NK-92 (cell line): ENCODE results near the gene FAM72A.
"Not testable (repeated sequence)": the region's sequence is repeated elsewhere in the genome, so short reads cannot be mapped to it uniquely, and the experiment has no call there.

Experiments used
- DNase-seq: peaks from one replicate; lab custom pipeline; 2025; ENCODE audit not compliant: unreplicated experiment; lab: John Stamatoyannopoulos, UW

Gene FAM72A

DNA sequence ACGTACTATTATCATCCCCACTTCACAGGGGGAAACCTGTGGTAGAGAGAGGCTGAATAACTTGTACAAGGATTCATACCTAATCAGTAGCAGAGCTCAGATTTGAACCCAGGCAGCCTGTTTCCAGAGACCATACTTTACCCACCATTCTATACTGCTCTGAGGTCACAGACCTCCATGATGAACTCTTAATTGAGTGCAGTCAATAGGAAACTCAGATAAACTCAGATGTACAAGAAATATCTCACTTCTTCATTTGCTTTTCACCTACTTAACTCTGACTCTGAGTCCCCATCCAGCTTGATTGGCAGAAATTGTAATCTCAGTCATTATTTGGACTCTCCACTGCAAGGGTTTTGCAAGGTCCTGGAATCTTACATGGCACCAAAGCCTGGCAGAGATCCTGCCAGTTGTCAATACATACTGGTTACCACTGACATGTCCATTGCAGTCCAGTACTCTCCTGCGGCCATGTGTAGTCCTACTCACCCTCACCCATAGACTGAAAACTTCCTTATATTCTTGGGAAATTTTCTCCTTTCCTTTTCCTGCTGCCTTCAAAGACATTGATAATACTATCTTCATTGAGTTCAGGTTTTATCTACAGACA lies 29.4 kb downstream of the FAM72A start:
- DNase-seq = not testable (repeated sequence)

DNA sequence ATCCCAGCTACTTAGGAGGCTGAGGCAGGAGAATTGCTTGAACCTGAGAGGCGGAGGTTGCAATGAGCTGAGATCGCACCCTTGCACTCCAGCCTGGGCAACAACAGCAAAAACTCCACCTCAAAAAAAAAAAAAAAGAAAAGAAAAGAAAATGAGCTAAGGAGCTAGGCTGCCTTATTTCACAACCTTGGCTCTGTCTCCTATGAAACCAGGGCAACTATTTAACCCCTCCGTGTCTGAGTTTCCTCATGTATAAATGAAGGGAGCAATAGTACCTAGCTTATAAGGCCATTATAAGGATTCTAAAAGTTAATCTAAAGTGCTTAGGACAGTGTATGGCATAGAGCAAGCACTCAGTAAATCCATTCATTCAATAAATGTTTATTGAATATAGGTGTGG lies 32.8 kb downstream of the FAM72A start:
- not testable (repeated sequence) for DNase-seq

DNA sequence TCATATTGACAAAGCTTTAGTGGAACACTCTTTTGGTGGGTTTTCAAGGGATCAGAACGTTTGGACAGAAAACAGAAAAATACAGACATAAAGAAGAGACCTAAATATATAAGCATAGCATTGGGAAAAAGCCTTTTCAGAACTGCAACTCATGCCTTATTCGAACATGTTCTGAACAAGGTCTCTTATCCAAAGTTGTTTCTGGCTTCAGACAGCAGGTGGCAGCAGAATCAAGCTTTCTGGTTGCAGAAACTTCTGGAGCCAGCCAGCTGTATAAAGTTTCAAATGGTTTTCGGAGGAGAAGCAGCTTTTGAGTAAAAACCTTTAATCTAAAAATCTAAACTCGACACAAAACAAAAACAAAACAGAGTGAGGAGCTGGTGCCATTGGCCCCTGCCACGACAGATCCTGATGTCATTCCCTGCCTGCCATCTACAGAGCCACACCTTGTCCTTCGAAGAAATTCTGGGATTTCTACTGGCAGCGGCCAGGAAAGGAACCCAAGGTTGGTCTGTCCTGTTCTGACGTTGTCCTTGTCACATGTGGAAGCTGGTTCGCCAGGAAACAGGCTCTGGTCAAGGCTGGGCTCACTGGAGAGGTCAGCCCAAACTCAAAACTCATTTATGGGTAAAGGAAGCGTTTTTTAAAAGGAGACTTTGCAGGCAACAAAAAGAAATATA lies 35.1 kb downstream of the FAM72A start:
- DNase-seq = not testable (repeated sequence)

DNA sequence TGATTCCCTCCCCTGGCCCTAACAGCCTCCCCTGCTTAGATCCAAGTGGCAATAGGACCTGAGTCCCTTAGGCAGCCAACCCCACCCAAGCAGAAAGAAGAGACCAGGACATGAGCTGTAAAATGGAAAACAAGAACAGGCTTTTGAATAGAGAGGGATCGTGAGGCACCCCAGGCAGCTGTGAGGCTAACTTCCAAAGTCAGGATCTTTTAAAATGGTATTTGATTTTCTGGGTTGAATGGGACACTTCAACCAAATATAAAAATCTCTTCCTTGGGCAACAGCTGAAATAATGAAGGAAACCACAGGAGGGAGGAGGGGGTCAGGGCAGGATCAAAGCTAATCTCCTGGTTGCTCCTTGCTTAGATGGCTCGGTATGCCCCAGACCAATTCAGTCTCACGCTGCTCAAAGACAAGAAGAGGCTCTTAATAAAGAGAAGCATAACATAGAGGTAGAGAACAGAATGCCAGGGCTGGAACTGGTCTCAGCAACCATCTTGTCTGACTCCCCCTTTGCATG lies 56.8 kb downstream of the FAM72A start:
- DNase-seq = no peak

DNA sequence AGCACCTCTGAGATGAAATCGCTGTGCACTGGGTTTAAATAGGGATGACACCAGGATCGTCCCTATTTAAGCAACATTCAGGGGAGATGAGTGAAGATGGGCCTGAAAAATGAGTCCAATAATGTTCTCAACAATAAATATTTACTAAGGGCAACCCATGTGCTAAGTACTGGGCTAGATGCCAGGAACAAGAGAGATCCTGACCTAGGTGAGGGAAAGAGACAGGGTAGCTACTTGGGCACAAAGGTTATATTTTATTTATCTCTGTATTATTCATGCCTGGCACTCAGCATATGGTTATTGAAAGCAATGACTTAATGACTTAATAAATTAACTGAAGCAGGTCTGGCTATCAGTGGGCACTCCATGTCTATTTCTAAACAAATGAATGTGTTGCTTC lies 58.0 kb downstream of the FAM72A start:
- no peak for DNase-seq

DNA sequence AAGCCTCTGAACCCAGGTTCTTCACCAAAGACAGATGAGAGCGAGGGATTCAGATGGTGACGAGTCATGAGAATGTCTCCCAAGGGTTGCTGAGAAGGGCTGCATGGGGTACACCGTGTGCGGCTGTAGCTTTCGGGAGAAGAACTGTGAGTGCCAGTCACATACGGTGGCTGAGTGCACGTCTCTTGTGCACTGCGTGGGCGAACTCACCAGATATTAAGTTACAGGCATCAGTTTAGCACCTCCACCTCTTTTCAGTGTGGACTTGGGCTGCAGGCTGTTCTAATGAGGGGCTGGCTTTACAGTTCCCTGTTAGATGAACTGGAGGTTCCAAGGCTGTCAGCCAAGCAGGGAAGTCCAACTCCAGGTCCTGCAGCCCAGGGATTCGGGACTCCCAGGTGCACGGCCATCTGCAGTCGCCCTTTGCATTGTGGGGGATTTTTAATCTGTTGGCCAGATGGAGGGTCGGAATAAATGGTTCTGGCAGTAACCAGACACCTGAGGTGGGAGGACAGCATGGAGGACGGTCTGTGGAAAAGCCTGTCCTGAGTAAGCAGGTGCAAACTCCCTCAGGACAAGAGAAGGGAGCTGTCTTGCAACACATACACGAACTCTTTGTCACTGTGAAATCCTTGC lies 59.0 kb downstream of the FAM72A start:
- DNase-seq = no peak

DNA sequence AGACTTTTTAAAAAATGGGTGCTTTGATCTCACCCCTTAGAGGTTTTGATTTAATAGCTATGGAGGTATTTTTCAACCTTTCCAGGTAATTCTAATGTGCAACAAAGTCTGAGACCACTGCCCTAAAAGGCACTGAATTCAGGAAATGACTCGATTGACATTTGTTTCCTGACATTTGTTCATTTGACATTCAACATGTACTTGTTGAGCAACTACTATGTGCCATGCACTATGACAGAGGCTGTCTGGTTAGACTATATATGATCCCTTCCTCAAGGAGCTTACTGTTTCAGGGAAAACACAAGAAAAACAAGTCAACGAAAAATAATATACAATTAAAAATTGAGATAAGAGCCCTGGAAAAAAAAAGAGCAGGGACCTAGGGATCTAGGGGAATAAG lies 59.9 kb downstream of the FAM72A start:
- no peak for DNase-seq

DNA sequence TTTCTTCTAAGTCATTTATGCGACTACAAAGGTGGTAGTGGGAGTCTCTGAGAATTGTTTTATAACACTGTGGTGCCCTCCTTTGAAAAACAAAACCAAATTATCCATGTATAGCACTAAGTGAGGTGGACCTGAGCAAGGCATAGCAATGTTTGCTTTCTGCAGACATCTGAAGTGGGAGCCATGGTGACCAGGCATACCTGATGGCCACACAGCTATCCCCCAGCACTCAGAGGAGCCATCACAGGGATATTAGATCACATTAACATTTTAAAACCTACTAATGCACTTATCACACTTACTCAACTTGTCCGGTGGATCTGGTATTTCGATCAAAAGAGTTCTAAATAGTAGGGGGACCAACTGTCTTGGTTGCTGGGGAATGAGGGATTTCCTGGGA lies 60.6 kb downstream of the FAM72A start:
- no peak for DNase-seq

DNA sequence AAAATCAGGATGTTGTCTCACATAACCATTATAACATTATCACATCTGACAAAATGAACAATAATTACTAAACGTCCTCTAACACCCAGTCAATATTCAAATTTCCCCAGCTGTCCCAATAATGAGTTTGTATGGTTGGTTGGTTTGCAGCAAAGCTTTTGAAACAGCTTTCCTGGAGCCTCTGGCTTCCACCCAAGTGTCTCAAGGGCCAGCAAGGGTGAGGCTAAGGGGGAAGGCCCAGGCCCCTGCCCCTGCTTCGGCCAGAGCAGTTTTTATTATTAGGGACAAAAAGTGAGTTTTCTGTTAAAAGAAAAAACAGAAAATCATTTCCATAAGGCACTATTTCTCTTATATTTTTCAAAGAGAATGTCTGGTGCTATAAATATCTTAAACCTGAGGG lies 66.4 kb downstream of the FAM72A start:
- DNase-seq = no peak
